Nephron (organoid): ENCODE measurements around the gene TTLL3.
"Not testable (repeated sequence)": the region's sequence is repeated elsewhere in the genome, so short reads cannot be mapped to it uniquely, and the experiment has no call there.

ENCODE experiments used
- H3K27ac Mint-ChIP-seq, 3 experiments: 2 replicates each; pipeline ENCODE4 v1.8.0; 2020; ENCODE audit warnings: mixed read lengths in 3 of 3, mild to moderate bottlenecking in 2 of 3, moderate library complexity in 1 of 3
- H3K27me3 Mint-ChIP-seq: 2 replicates; pipeline ENCODE4 v1.8.0; 2021; ENCODE audit warnings: low read depth, mild to moderate bottlenecking, moderate library complexity, mixed read lengths
- H3K36me3 Mint-ChIP-seq: 2 replicates; pipeline ENCODE4 v1.8.0; 2020; ENCODE audit warnings: low read depth, mixed read lengths
- H3K4me1 Mint-ChIP-seq: 2 replicates; pipeline ENCODE4 v1.8.0; 2020; ENCODE audit warnings: mixed read lengths
- H3K4me3 Mint-ChIP-seq, 3 experiments: 2 replicates each; pipeline ENCODE4 v1.8.0; 2020; ENCODE audit warnings: mild to moderate bottlenecking in 3 of 3, mixed read lengths in 3 of 3, moderate library complexity in 2 of 3
- H3K9me3 Mint-ChIP-seq: 2 replicates; pipeline ENCODE4 v1.8.0; 2020; ENCODE audit warnings: mixed read lengths
- CTCF ChIP-seq, 3 experiments: fragments of 200-600 bp; sonication (generic); IDR thresholded peaks; one replicate each; pipeline ENCODE4 v1.5.0; 2021; ENCODE audit warnings: antibody characterized with exemption in 3 of 3; ENCODE audit not compliant: unreplicated experiment in 3 of 3

TTLL3 gene

GRCh38 chr3:9767418-9767817, 42.6 kb upstream of the TTLL3 start:
- H3K27ac Mint-ChIP-seq: peak overlapping the region in 2 of 3 experiments; percentile 33 to 53
- no peaks in the 10 kb centered on the region for H3K9me3 Mint-ChIP-seq
- H3K27me3 Mint-ChIP-seq: no peaks in the 10 kb centered on the region
- no peak for TF ChIP-seq CTCF (IDR thresholded peaks at IDR 0.05; ENCODE audit: unreplicated experiment in 3 of 3)
- H3K4me3 Mint-ChIP-seq: peak overlapping the region in 2 of 3 experiments; percentile 18 to 87
- H3K36me3 Mint-ChIP-seq: peaks cover 3% of the 10 kb centered on the region
- H3K4me1 Mint-ChIP-seq: peaks cover 31% of the 10 kb centered on the region

- Mint-ChIP-seq H3K4me1 (peaks cover 36% of the 10 kb centered on the region), H3K36me3 (peaks cover 3% of the 10 kb centered on the region), H3K4me3 (peak overlapping the region; percentile 74 to 87 (median 85)), H3K27ac (peak overlapping the region in 2 of 3 experiments; percentile 33 to 95), H3K27me3 (no peaks in the 10 kb centered on the region), H3K9me3 (no peaks in the 10 kb centered on the region)
- no peak for TF ChIP-seq CTCF (IDR thresholded peaks at IDR 0.05; ENCODE audit: unreplicated experiment in 3 of 3)
These were observed 41.8 kb upstream of the TTLL3 start for GRCh38 chr3:9768141-9768775.

GRCh38 chr3:9769012-9769411, 41.0 kb upstream of the TTLL3 start:
- Mint-ChIP-seq H3K27ac (peak overlapping the region in 2 of 3 experiments; percentile 39 to 95), H3K9me3 (no peaks in the 10 kb centered on the region), H3K27me3 (no peaks in the 10 kb centered on the region), H3K36me3 (peaks cover 3% of the 10 kb centered on the region), H3K4me3 (peak overlapping the region; percentile 74 to 87 (median 85)), H3K4me1 (peaks cover 36% of the 10 kb centered on the region)
- no peak for TF ChIP-seq CTCF (IDR thresholded peaks at IDR 0.05; ENCODE audit: unreplicated experiment in 3 of 3)

- Mint-ChIP-seq H3K4me3 (peak within 1 kb of the TSS; percentile 74 to 87 (median 85)), H3K27ac (peak within 1 kb of the TSS in 2 of 3 experiments; percentile 95 to 97), H3K4me1 (peaks cover 36% of the 10 kb centered on the region), H3K36me3 (peaks cover 3% of the 10 kb centered on the region), H3K9me3 (no peaks in the 10 kb centered on the region), H3K27me3 (no peaks in the 10 kb centered on the region)
- no peak for TF ChIP-seq CTCF (IDR thresholded peaks at IDR 0.05; ENCODE audit: unreplicated experiment in 3 of 3)
These were observed 40.4 kb upstream of the TTLL3 start, which contains the start of gene CAMK1 for GRCh38 chr3:9769426-9770275. Gene CAMK1, minus strand, starts transcription at chr3:9769947. Its CDS starts 2,198 bp downstream, at chr3:9767749.

GRCh38 chr3:9770276-9770812, 39.7 kb upstream of the TTLL3 start:
- Mint-ChIP-seq H3K27ac (peak overlapping the region in 2 of 3 experiments; percentile 95 to 97), H3K9me3 (no peaks in the 10 kb centered on the region), H3K27me3 (no peaks in the 10 kb centered on the region), H3K4me1 (peaks cover 39% of the 10 kb centered on the region), H3K36me3 (peaks cover under 1% of the 10 kb centered on the region), H3K4me3 (peak overlapping the region; percentile 70 to 86 (median 85))
- TF ChIP-seq CTCF (IDR thresholded peaks at IDR 0.05; ENCODE audit: unreplicated experiment in 3 of 3): no peak

- Mint-ChIP-seq H3K27ac (peak overlapping the region in 2 of 3 experiments; percentile 95 to 97), H3K4me3 (peak overlapping the region; percentile 70 to 86 (median 85)), H3K4me1 (peaks cover 42% of the 10 kb centered on the region)
- H3K9me3 Mint-ChIP-seq, H3K27me3 Mint-ChIP-seq, H3K36me3 Mint-ChIP-seq: not testable (repeated sequence)
These were observed 39.1 kb upstream of the TTLL3 start for GRCh38 chr3:9771007-9771406.
